Measurements from ENCODE around the gene SH3BP2.

The SH3BP2 gene

GRCh38 chr4:2878346-2878745 lies 85.5 kb downstream of the SH3BP2 start:
- Histone ChIP-seq H2AK5ac (ENCODE audit: low read length) (no peak overlapping the region), H3K79me2 (ENCODE audit: control insufficient read depth, insufficient read depth, low read length, poor library complexity) (no peaks in the 10 kb centered on the region), H3K79me1 (ENCODE audit: low read length) (no peaks in the 10 kb centered on the region), H3K4ac (ENCODE audit: low read depth, low read length) (no peak overlapping the region), H2BK5ac (ENCODE audit: low read depth, low read length, poor library complexity) (no peak overlapping the region), H3K36me3 (ENCODE audit: control insufficient read depth in 1 of 2, insufficient read depth in 2 of 2, low read length in 2 of 2) (peaks cover 8 to 25% of the 10 kb centered on the region in 2 experiments), H3K23ac (ENCODE audit: low read length) (no peak overlapping the region), H3K27ac (ENCODE audit: low read depth, low read length) (no peak overlapping the region), H2AFZ (ENCODE audit: insufficient read depth, low read length, poor library complexity) (no peak overlapping the region), H3K27me3 (ENCODE audit: insufficient read depth, low read length) (no peaks in the 10 kb centered on the region), H2BK12ac (ENCODE audit: low read length) (no peak overlapping the region), H3K9ac (ENCODE audit: low read length) (no peak overlapping the region), H3K4me1 (ENCODE audit: control insufficient read depth in 1 of 2, insufficient read depth in 2 of 2, low read length in 2 of 2) (no peaks in the 10 kb centered on the region), H2BK120ac (ENCODE audit: insufficient read depth, low read length, poor library complexity) (no peak overlapping the region), H3K4me3 (ENCODE audit: low read depth, low read length) (no peak overlapping the region), H3K18ac (ENCODE audit: low read length) (no peak overlapping the region), H4K91ac (ENCODE audit: low read depth, low read length) (no peak overlapping the region), H4K8ac (ENCODE audit: low read depth, low read length) (no peak overlapping the region), H3K14ac (ENCODE audit: low read length) (no peak overlapping the region), H3K4me2 (ENCODE audit: low read length) (no peak overlapping the region), H3K9me3 (ENCODE audit: insufficient read depth, low read depth, low read length) (no peaks in the 10 kb centered on the region), H4K12ac (ENCODE audit: low read depth, low read length) (no peak overlapping the region)
- WGBS (ENCODE audit: extremely low coverage, insufficient coverage, insufficient read length): no CpG with 5 or more reads among the region's 5 CpGs
- DNase-seq: no peak

DNA sequence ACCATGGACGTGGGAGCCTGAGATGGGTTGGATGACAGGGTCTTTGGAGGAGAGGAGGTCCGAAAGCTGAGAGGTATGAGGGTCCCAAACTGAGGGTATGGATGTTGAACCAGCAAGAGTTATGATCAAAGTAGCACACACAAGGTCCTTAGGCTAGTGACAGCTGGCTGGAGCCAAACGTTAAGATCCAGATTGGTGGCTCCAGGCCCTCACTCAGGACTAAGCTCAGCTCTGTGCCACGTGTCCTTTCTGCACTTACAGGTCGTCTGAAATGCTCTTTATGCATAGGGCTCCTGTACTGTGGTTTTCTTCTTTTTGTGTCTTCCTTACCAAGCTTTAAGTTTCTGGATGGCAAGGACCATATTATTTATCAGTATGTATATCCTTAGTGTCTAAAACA lies 86.1 kb downstream of the SH3BP2 start:
- DNase-seq: no peak
- H2AK5ac ChIP-seq (ENCODE audit: low read length): no peak overlapping the region
- no peak overlapping the region for H3K4ac ChIP-seq (ENCODE audit: low read depth, low read length)
- H4K12ac ChIP-seq (ENCODE audit: low read depth, low read length): no peak overlapping the region
- no peak overlapping the region for H3K4me2 ChIP-seq (ENCODE audit: low read length)
- no peak overlapping the region for H3K9ac ChIP-seq (ENCODE audit: low read length)
- H3K36me3 ChIP-seq (ENCODE audit: control insufficient read depth in 1 of 2, insufficient read depth in 2 of 2, low read length in 2 of 2): peaks cover 11 to 25% of the 10 kb centered on the region in 2 experiments
- no peaks in the 10 kb centered on the region for H3K79me1 ChIP-seq (ENCODE audit: low read length)
- H2BK120ac ChIP-seq (ENCODE audit: insufficient read depth, low read length, poor library complexity): no peak overlapping the region
- no peaks in the 10 kb centered on the region for H3K4me1 ChIP-seq (ENCODE audit: control insufficient read depth in 1 of 2, insufficient read depth in 2 of 2, low read length in 2 of 2)
- no peak overlapping the region for H3K18ac ChIP-seq (ENCODE audit: low read length)
- H2BK5ac ChIP-seq (ENCODE audit: low read depth, low read length, poor library complexity): no peak overlapping the region
- no peaks in the 10 kb centered on the region for H3K9me3 ChIP-seq (ENCODE audit: insufficient read depth, low read depth, low read length)
- H4K91ac ChIP-seq (ENCODE audit: low read depth, low read length): no peak overlapping the region
- H3K79me2 ChIP-seq (ENCODE audit: control insufficient read depth, insufficient read depth, low read length, poor library complexity): no peaks in the 10 kb centered on the region
- H2AFZ ChIP-seq (ENCODE audit: insufficient read depth, low read length, poor library complexity): no peak overlapping the region
- H3K23ac ChIP-seq (ENCODE audit: low read length): no peak overlapping the region
- H3K4me3 ChIP-seq (ENCODE audit: low read depth, low read length): no peak overlapping the region
- no CpG with 5 or more reads among the region's 5 CpGs for WGBS (ENCODE audit: extremely low coverage, insufficient coverage, insufficient read length)
- H4K8ac ChIP-seq (ENCODE audit: low read depth, low read length): no peak overlapping the region
- H3K14ac ChIP-seq (ENCODE audit: low read length): no peak overlapping the region
- H3K27me3 ChIP-seq (ENCODE audit: insufficient read depth, low read length): no peaks in the 10 kb centered on the region
- H2BK12ac ChIP-seq (ENCODE audit: low read length): no peak overlapping the region
- no peak overlapping the region for H3K27ac ChIP-seq (ENCODE audit: low read depth, low read length)

DNA sequence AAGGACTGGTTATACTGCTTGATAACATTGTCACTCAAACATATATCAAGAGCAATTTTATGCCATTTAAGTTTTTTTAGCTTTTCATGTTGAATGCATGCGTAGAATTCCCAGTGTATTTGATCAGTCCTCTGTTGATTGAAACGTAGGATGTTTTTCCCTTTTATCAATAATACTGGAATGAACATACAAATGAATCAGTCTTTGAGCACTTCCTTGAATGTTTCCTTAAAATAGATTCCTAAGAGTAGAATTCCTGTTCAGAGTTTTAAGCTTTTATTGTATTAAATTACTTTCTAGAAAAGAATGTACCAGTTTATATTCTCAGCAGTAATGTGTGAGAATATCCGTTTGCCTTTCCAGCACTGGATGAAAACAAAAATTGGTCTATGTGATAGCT lies 88.5 kb downstream of the SH3BP2 start:
- H3K4ac ChIP-seq (ENCODE audit: low read depth, low read length): no peak overlapping the region
- no peaks in the 10 kb centered on the region for H3K79me1 ChIP-seq (ENCODE audit: low read length)
- H2BK5ac ChIP-seq (ENCODE audit: low read depth, low read length, poor library complexity): no peak overlapping the region
- no peak overlapping the region for H4K12ac ChIP-seq (ENCODE audit: low read depth, low read length)
- H3K79me2 ChIP-seq (ENCODE audit: control insufficient read depth, insufficient read depth, low read length, poor library complexity): no peaks in the 10 kb centered on the region
- no peak overlapping the region for H3K23ac ChIP-seq (ENCODE audit: low read length)
- H3K9me3 ChIP-seq (ENCODE audit: insufficient read depth, low read depth, low read length): no peaks in the 10 kb centered on the region
- no peak overlapping the region for H4K91ac ChIP-seq (ENCODE audit: low read depth, low read length)
- H2AFZ ChIP-seq (ENCODE audit: insufficient read depth, low read length, poor library complexity): no peak overlapping the region
- no peak overlapping the region for H3K9ac ChIP-seq (ENCODE audit: low read length)
- H3K4me3 ChIP-seq (ENCODE audit: low read depth, low read length): no peak overlapping the region
- no peak overlapping the region for H3K27ac ChIP-seq (ENCODE audit: low read depth, low read length)
- WGBS (ENCODE audit: extremely low coverage, insufficient coverage, insufficient read length): no CpG with 5 or more reads among the region's 3 CpGs
- peaks cover 4% of the 10 kb centered on the region in 2 experiments for H3K4me1 ChIP-seq (ENCODE audit: control insufficient read depth in 1 of 2, insufficient read depth in 2 of 2, low read length in 2 of 2)
- no peak overlapping the region for H3K18ac ChIP-seq (ENCODE audit: low read length)
- H2AK5ac ChIP-seq (ENCODE audit: low read length): no peak overlapping the region
- no peak overlapping the region for H3K4me2 ChIP-seq (ENCODE audit: low read length)
- H3K27me3 ChIP-seq (ENCODE audit: insufficient read depth, low read length): no peaks in the 10 kb centered on the region
- H3K36me3 ChIP-seq (ENCODE audit: control insufficient read depth in 1 of 2, insufficient read depth in 2 of 2, low read length in 2 of 2): peaks cover 8 to 35% of the 10 kb centered on the region in 2 experiments
- no peak overlapping the region for H2BK12ac ChIP-seq (ENCODE audit: low read length)
- H4K8ac ChIP-seq (ENCODE audit: low read depth, low read length): no peak overlapping the region
- no peak for DNase-seq
- H2BK120ac ChIP-seq (ENCODE audit: insufficient read depth, low read length, poor library complexity): no peak overlapping the region
- no peak overlapping the region for H3K14ac ChIP-seq (ENCODE audit: low read length)

DNA sequence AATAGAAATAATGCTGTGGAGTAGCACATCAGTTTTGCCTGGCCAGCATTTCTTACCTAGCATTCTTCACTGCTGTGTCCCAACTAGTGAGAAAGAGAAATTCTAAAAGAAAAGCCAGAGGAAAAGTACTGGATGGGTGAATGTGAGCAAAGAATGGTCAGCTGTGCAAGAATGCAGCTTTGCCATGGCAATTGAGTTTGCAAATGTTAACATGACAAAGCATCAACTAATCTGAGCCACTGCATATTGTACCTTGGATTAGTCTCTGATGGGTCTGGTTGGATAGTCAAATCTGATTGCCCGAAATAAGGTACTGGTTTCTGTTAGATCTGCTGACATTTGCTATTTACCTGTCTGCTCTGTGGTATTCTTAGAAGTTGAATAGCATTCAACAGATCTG lies 89.5 kb downstream of the SH3BP2 start:
- H2BK12ac ChIP-seq (ENCODE audit: low read length): no peak overlapping the region
- H3K27ac ChIP-seq (ENCODE audit: low read depth, low read length): no peak overlapping the region
- no peaks in the 10 kb centered on the region for H3K79me2 ChIP-seq (ENCODE audit: control insufficient read depth, insufficient read depth, low read length, poor library complexity)
- H2AK5ac ChIP-seq (ENCODE audit: low read length): no peak overlapping the region
- WGBS (ENCODE audit: extremely low coverage, insufficient coverage, insufficient read length): no CpG with 5 or more reads among the region's 1 CpG
- DNase-seq: no peak
- peaks cover 5 to 7% of the 10 kb centered on the region in 2 experiments for H3K4me1 ChIP-seq (ENCODE audit: control insufficient read depth in 1 of 2, insufficient read depth in 2 of 2, low read length in 2 of 2)
- no peak overlapping the region for H3K4me2 ChIP-seq (ENCODE audit: low read length)
- H4K91ac ChIP-seq (ENCODE audit: low read depth, low read length): no peak overlapping the region
- no peak overlapping the region for H3K4ac ChIP-seq (ENCODE audit: low read depth, low read length)
- no peak overlapping the region for H3K4me3 ChIP-seq (ENCODE audit: low read depth, low read length)
- H2BK5ac ChIP-seq (ENCODE audit: low read depth, low read length, poor library complexity): no peak overlapping the region
- no peak overlapping the region for H4K12ac ChIP-seq (ENCODE audit: low read depth, low read length)
- H4K8ac ChIP-seq (ENCODE audit: low read depth, low read length): no peak overlapping the region
- H3K14ac ChIP-seq (ENCODE audit: low read length): no peak overlapping the region
- H3K18ac ChIP-seq (ENCODE audit: low read length): no peak overlapping the region
- H3K79me1 ChIP-seq (ENCODE audit: low read length): no peaks in the 10 kb centered on the region
- peaks cover 10 to 36% of the 10 kb centered on the region in 2 experiments for H3K36me3 ChIP-seq (ENCODE audit: control insufficient read depth in 1 of 2, insufficient read depth in 2 of 2, low read length in 2 of 2)
- H3K27me3 ChIP-seq (ENCODE audit: insufficient read depth, low read length): no peaks in the 10 kb centered on the region
- no peaks in the 10 kb centered on the region for H3K9me3 ChIP-seq (ENCODE audit: insufficient read depth, low read depth, low read length)
- H3K23ac ChIP-seq (ENCODE audit: low read length): no peak overlapping the region
- H3K9ac ChIP-seq (ENCODE audit: low read length): no peak overlapping the region
- no peak overlapping the region for H2BK120ac ChIP-seq (ENCODE audit: insufficient read depth, low read length, poor library complexity)
- no peak overlapping the region for H2AFZ ChIP-seq (ENCODE audit: insufficient read depth, low read length, poor library complexity)
